ENCODE data around the gene MEIS1.

DNA sequence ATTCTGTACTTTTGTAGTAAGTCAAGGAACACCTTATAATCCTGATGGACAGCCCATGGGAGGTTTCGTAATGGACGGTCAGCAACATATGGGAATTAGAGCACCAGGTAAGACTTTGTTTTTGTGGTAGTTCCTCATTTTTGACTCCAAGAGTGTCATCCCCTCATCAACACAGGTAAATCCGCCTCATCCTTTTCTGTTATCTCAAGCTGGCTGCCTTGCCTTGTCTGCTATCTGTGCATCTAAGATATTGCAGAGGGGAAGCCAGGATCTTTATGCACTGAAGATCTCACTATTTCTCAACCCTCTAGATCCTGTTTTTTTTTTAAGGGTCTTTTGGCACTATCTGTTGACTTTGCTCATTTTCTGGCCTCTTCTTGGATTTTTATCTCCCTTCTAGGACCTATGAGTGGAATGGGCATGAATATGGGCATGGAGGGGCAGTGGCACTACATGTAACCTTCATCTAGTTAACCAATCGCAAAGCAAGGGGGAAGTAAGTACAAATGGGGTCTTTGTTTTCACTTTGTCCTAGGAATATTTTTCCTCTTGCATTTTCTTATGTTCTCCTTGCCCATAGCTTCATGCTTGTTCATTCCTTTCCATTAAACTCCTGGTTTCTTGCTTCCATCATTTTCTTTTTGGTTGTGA lies 133.8 kb downstream of the MEIS1 start:
- TF ChIP-seq POLR2A (IDR thresholded peaks at IDR 0.05) (no peak), POLR2AphosphoS5 (IDR thresholded peaks at IDR 0.05) (no peak)
- TF ChIP-seq, protein P1, sequence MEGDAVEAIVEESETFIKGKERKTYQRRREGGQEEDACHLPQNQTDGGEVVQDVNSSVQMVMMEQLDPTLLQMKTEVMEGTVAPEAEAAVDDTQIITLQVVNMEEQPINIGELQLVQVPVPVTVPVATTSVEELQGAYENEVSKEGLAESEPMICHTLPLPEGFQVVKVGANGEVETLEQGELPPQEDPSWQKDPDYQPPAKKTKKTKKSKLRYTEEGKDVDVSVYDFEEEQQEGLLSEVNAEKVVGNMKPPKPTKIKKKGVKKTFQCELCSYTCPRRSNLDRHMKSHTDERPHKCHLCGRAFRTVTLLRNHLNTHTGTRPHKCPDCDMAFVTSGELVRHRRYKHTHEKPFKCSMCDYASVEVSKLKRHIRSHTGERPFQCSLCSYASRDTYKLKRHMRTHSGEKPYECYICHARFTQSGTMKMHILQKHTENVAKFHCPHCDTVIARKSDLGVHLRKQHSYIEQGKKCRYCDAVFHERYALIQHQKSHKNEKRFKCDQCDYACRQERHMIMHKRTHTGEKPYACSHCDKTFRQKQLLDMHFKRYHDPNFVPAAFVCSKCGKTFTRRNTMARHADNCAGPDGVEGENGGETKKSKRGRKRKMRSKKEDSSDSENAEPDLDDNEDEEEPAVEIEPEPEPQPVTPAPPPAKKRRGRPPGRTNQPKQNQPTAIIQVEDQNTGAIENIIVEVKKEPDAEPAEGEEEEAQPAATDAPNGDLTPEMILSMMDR (IDR thresholded peaks at IDR 0.05), result no peak
